Liver (tissue), 9 donors: ENCODE measurements around the gene HES3. TPM values are rescaled to one million over a fixed set of nuclear protein-coding genes. Genes with fewer than 3 reads are reported as not detected.
"Not testable (repeated sequence)": the region's sequence is repeated elsewhere in the genome, so short reads cannot be mapped to it uniquely, and the experiment has no call there.

Source experiments
- DNase-seq: peaks from one replicate; pipeline ENCODE4 v3.0.0-alpha.2; 2017; ENCODE audit warnings: low spot score
- H3K27ac ChIP-seq, 2 donors: one replicate each; pipeline ENCODE4 v1.7.0; 2013; ENCODE audit warnings: inconsistent platforms in 2 of 2, low read length in 2 of 2, control low read depth in 1 of 2, low read depth in 1 of 2, mild to moderate bottlenecking in 1 of 2
- H3K27me3 ChIP-seq, 4 donors: one replicate each; pipeline versions ENCODE4 v1.6.1 to v1.7.0; 2013; ENCODE audit warnings: low read length in 3 of 4, inconsistent platforms in 1 of 4, mild to moderate bottlenecking in 1 of 4, moderate library complexity in 1 of 4; ENCODE audit not compliant: control insufficient read depth in 4 of 4, insufficient read depth in 4 of 4
- H3K36me3 ChIP-seq, 4 donors: one replicate each; pipeline versions ENCODE4 v1.6.1 to v1.7.0; 2013; ENCODE audit warnings: low read length in 3 of 4, mild to moderate bottlenecking in 3 of 4, low read depth in 1 of 4, moderate library complexity in 1 of 4; ENCODE audit not compliant: control insufficient read depth in 4 of 4, insufficient read depth in 3 of 4
- H3K4me1 ChIP-seq, 4 donors: one replicate each; pipeline versions ENCODE4 v1.6.1 to v1.7.0; 2013; ENCODE audit warnings: low read length in 3 of 4, mild to moderate bottlenecking in 3 of 4, moderate library complexity in 1 of 4; ENCODE audit not compliant: control insufficient read depth in 4 of 4, insufficient read depth in 4 of 4
- H3K4me3 ChIP-seq, 3 donors: one replicate each; pipeline versions ENCODE4 v1.6.1 to v1.7.0; 2013; ENCODE audit warnings: low read length in 3 of 3, control low read depth in 1 of 3, low read depth in 1 of 3, mild to moderate bottlenecking in 1 of 3
- H3K9ac ChIP-seq, 2 donors: one replicate each; pipeline ENCODE4 v1.7.0; 2013; ENCODE audit warnings: low read length in 2 of 2, mild to moderate bottlenecking in 2 of 2, moderate library complexity in 2 of 2, control low read depth in 1 of 2, low read depth in 1 of 2
- H3K9me3 ChIP-seq, 4 donors: one replicate each; pipeline versions ENCODE4 v1.6.1 to v1.7.0; 2013; ENCODE audit warnings: low read length in 3 of 4; ENCODE audit not compliant: control insufficient read depth in 4 of 4
- CTCF ChIP-seq: fragments of 150-350 bp; IDR thresholded peaks from 2 replicates; pipeline ENCODE4 v1.5.1; 2017; ENCODE audit warnings: improper control_type of control experiment, low read depth, low read length; ENCODE audit not compliant: missing input control
- EGR1 ChIP-seq, 2 donors: IDR thresholded peaks; 2 replicates each; pipeline ENCODE4 v1.6.1; 2016 to 2018; ENCODE audit warnings: antibody characterized with exemption in 2 of 2, low read depth in 2 of 2
- GABPA ChIP-seq, 2 donors: IDR thresholded peaks in 1 of 2; conservative IDR thresholded peaks in 1 of 2; 2 replicates each; pipeline ENCODE4 v1.6.1; 2016; ENCODE audit warnings: antibody characterized with exemption in 2 of 2, mild to moderate bottlenecking in 1 of 2, moderate library complexity in 1 of 2
- HNF4G ChIP-seq: IDR thresholded peaks from 2 replicates; pipeline ENCODE4 v1.6.1; 2016; ENCODE audit warnings: antibody characterized with exemption
- NR2F2 ChIP-seq: IDR thresholded peaks from 2 replicates; pipeline ENCODE4 v1.6.1; 2016; ENCODE audit warnings: antibody characterized with exemption
- RAD21 ChIP-seq, 2 donors: IDR thresholded peaks; 2 replicates each; pipeline ENCODE4 v1.6.1; 2016; ENCODE audit warnings: antibody characterized with exemption in 2 of 2, mild to moderate bottlenecking in 2 of 2
- RXRA ChIP-seq, 2 donors: IDR thresholded peaks; 2 replicates each; pipeline ENCODE4 v1.6.1; 2017 to 2018; ENCODE audit warnings: antibody characterized with exemption in 2 of 2, mild to moderate bottlenecking in 1 of 2
- SP1 ChIP-seq: IDR thresholded peaks from 2 replicates; pipeline ENCODE4 v1.6.1; 2018; ENCODE audit warnings: antibody characterized with exemption, mild to moderate bottlenecking
- TAF1 ChIP-seq: conservative IDR thresholded peaks from 2 replicates; pipeline ENCODE4 v1.6.1; 2016; ENCODE audit warnings: antibody characterized with exemption, mild to moderate bottlenecking
- YY1 ChIP-seq: IDR thresholded peaks from 2 replicates; pipeline ENCODE4 v1.6.1; 2016; ENCODE audit warnings: antibody characterized with exemption, mild to moderate bottlenecking
- WGBS: extraction: QIAGEN DNeasy Blood & Tissue Kit; methylation state at CpG from one replicate; pipeline ENCODE4 v1.1.7; 2013; 5-methylcytosine and 5-hydroxymethylcytosine counted together
- polyA plus RNA-seq, 2 donors: library from polyadenylated mRNA; stranded (reverse) in 1 of 2; unstranded in 1 of 2; fragments of 200-250 nt in 1 of 2; fragments of >200 nt in 1 of 2; fragmentation: Nextera tagmentation in 1 of 2; extraction: Ambion mirVana in 1 of 2; gene quantifications; one replicate each; pipeline versions ENCODE4 v1.2.1 to v1.2.3, GENCODE V29; 2013 to 2015
- total RNA-seq, 2 donors: library from RNA; depleted of rRNA; stranded (reverse); fragments of >200 nt; gene quantifications; one replicate each; pipeline ENCODE4 v1.2.3, GENCODE V29; 2014
- TF ChIP-seq, protein P1 (sequence below): IDR thresholded peaks from 2 replicates; pipeline ENCODE4 v1.6.1; 2016; ENCODE audit warnings: antibody characterized with exemption
- TF ChIP-seq, protein P2 (sequence below): IDR thresholded peaks from 2 replicates; pipeline ENCODE4 v1.6.1; 2016; ENCODE audit warnings: antibody characterized with exemption
- TF ChIP-seq, protein P3 (sequence below): IDR thresholded peaks from 2 replicates; pipeline ENCODE4 v1.6.1; 2016; ENCODE audit warnings: antibody characterized with exemption
- donor health status: healthy.
- donor health status: healthy.
- donor health status: healthy.
- donor health status: healthy.
- donor health status: healthy.

HES3 gene
- total and polyA plus RNA-seq, 4 donors: not detected

GRCh38 chr1:6211731-6212130 lies 32.2 kb upstream of the HES3 start (continued):
- TF ChIP-seq EGR1 (IDR thresholded peaks at IDR 0.05; ENCODE audit: low read depth in 2 of 2) (no peak), YY1 (no peak)

GRCh38 chr1:6212193-6212959 lies 31.6 kb upstream of the HES3 start:
- WGBS: 86% methylated on average over 20 of the region's 20 CpGs
- TF ChIP-seq EGR1 (IDR thresholded peaks at IDR 0.05; ENCODE audit: low read depth in 2 of 2): no peak
- TF ChIP-seq, protein P1, sequence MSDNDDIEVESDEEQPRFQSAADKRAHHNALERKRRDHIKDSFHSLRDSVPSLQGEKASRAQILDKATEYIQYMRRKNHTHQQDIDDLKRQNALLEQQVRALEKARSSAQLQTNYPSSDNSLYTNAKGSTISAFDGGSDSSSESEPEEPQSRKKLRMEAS: no peak
- TF ChIP-seq HNF4G: no peak
- TF ChIP-seq SP1: no peak
- TF ChIP-seq GABPA (IDR thresholded peaks at IDR 0.05 in 1 of 2, conservative IDR thresholded peaks at IDR 0.05 in 1 of 2): no peak
- TF ChIP-seq NR2F2: no peak
- TF ChIP-seq, protein P2, sequence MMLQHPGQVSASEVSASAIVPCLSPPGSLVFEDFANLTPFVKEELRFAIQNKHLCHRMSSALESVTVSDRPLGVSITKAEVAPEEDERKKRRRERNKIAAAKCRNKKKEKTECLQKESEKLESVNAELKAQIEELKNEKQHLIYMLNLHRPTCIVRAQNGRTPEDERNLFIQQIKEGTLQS: no peak
- no peak for TF ChIP-seq CTCF
- TF ChIP-seq, protein P3, sequence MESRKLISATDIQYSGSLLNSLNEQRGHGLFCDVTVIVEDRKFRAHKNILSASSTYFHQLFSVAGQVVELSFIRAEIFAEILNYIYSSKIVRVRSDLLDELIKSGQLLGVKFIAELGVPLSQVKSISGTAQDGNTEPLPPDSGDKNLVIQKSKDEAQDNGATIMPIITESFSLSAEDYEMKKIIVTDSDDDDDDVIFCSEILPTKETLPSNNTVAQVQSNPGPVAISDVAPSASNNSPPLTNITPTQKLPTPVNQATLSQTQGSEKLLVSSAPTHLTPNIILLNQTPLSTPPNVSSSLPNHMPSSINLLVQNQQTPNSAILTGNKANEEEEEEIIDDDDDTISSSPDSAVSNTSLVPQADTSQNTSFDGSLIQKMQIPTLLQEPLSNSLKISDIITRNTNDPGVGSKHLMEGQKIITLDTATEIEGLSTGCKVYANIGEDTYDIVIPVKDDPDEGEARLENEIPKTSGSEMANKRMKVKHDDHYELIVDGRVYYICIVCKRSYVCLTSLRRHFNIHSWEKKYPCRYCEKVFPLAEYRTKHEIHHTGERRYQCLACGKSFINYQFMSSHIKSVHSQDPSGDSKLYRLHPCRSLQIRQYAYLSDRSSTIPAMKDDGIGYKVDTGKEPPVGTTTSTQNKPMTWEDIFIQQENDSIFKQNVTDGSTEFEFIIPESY: no peak
- TF ChIP-seq YY1: no peak
- TF ChIP-seq RAD21 (IDR thresholded peaks at IDR 0.05): no peak
- no peak for DNase-seq
- Histone ChIP-seq H3K27me3 (no peaks in the 10 kb centered on the region), H3K4me1 (peaks cover 0 to 3% (median 0%) of the 10 kb centered on the region in 4 donors), H3K9me3 (no peaks in the 10 kb centered on the region), H3K9ac (no peak overlapping the region), H3K27ac (no peak overlapping the region), H3K36me3 (peaks cover 0 to 19% (median 7%) of the 10 kb centered on the region in 4 donors), H3K4me3 (no peak overlapping the region)

DNA sequence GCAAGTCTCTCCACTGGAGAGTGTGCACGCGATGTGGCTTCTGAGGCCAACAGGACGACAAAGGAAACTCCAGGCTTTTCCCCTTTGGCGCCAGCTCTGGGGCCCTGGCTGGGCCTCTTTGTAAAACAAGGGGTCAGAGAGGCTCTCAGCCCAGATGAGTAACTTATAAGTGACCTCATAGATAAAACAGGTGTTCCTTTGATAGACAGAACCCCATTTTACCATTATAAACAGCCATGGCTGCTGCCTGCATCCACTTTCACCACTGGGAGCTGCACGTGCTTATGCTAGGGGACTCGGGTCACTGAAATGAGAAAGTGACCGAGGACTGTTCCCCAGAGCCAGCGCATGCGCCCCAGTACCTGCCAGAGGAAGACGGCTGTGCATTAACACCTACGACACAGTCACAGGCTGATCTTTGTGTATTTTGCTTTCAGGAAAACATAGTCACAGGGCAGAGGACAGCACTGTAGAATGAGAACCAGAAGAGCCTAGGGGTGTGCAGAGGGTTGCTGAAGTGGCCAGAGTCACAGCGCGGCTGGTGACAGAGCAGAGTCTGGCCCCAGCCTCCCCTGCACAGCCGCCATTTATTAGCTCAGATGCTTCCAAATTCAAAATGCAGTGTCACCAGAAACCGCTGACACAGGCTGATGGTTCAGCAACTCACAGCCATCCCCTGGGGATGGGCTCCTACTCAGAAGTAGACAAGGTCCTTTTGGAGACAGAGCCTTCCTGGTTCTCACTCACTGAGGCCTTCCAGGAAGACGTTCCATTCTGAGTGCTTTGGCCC lies 25.4 kb upstream of the HES3 start:
- Histone ChIP-seq H3K9ac (no peak overlapping the region), H3K9me3 (no peaks in the 10 kb centered on the region), H3K36me3 (peaks cover 0 to 14% (median 3%) of the 10 kb centered on the region in 4 donors), H3K27me3 (no peaks in the 10 kb centered on the region), H3K27ac (no peak overlapping the region), H3K4me1 (no peaks in the 10 kb centered on the region), H3K4me3 (no peak overlapping the region)
- TF ChIP-seq RXRA (IDR thresholded peaks at IDR 0.05) (no peak), RAD21 (IDR thresholded peaks at IDR 0.05) (no peak), TAF1 (no peak), NR2F2 (no peak), HNF4G (no peak)
- TF ChIP-seq, protein P1: no peak
- WGBS: 91% methylated on average over 16 of the region's 16 CpGs
- no peak for DNase-seq

- peaks cover 0 to 25% (median 13%) of the 10 kb centered on the region in 4 donors for H3K36me3 ChIP-seq
- H3K9me3 ChIP-seq, H3K27me3 ChIP-seq, DNase-seq, H3K9ac ChIP-seq, H3K4me1 ChIP-seq, H3K27ac ChIP-seq, H3K4me3 ChIP-seq: not testable (repeated sequence)
- 94% methylated on average over 11 of the region's 11 CpGs for WGBS
Measured at GRCh38 chr1:6219641-6220040, 24.3 kb upstream of the HES3 start.
